Hematopoietic multipotent progenitor cell treated with erythropoietin and hydrocortisone succinate and interleukin-3 and kit ligand, for 6 days (in vitro differentiated cells): Measurements from ENCODE around the gene OSBPL5.
"Not testable (repeated sequence)": the region's sequence is repeated elsewhere in the genome, so short reads cannot be mapped to it uniquely, and the experiment has no call there.

Experiments used
- DNase-seq: peaks from one replicate; pipeline ENCODE4 v3.0.0-alpha.2; 2015

The OSBPL5 gene

GRCh38 chr11:3181725-3182461 lies 16.8 kb upstream of the OSBPL5 start:
- no peak for DNase-seq

- DNase-seq = no peak
Observed at GRCh38 chr11:3180869-3181268, 15.8 kb upstream of the OSBPL5 start.

- no peak for DNase-seq
Observed at GRCh38 chr11:3178349-3178748, 13.2 kb upstream of the OSBPL5 start.

GRCh38 chr11:3177931-3178330 lies 12.8 kb upstream of the OSBPL5 start:
- DNase-seq = no peak

GRCh38 chr11:3176487-3176886 lies 11.4 kb upstream of the OSBPL5 start:
- DNase-seq = no peak

GRCh38 chr11:3175194-3175593 lies 10.1 kb upstream of the OSBPL5 start:
- DNase-seq = no peak

GRCh38 chr11:3174387-3174786 lies 9.3 kb upstream of the OSBPL5 start:
- DNase-seq = no peak

- DNase-seq = no peak
Observed at GRCh38 chr11:3173795-3174194, 8.7 kb upstream of the OSBPL5 start.

- no peak for DNase-seq
Observed at GRCh38 chr11:3171931-3172560, 6.9 kb upstream of the OSBPL5 start.

- no peak for DNase-seq
Observed at GRCh38 chr11:3170756-3171650, 5.9 kb upstream of the OSBPL5 start.

- DNase-seq = no peak
Observed at GRCh38 chr11:3170044-3170755, 5.1 kb upstream of the OSBPL5 start.

GRCh38 chr11:3169255-3170043 lies 4.3 kb upstream of the OSBPL5 start:
- DNase-seq = peak; percentile 94

GRCh38 chr11:3168742-3169254 lies 3.7 kb upstream of the OSBPL5 start:
- DNase-seq = not testable (repeated sequence)

- DNase-seq = no peak
Observed at GRCh38 chr11:3167143-3168119, 2.3 kb upstream of the OSBPL5 start.

GRCh38 chr11:3166268-3167142 lies 1.4 kb upstream of the OSBPL5 start:
- no peak for DNase-seq

- DNase-seq = no peak
Observed at GRCh38 chr11:3165916-3166267, 782 bp upstream of the OSBPL5 start.

GRCh38 chr11:3164552-3165151 lies 458 bp downstream of the OSBPL5 start:
- DNase-seq = peak; percentile 44

- peak; percentile 49 for DNase-seq
Observed at GRCh38 chr11:3164138-3164551, 965 bp downstream of the OSBPL5 start.
